ENCODE results near the gene AQP1. TPM values are rescaled to one million over a fixed set of nuclear protein-coding genes. Genes with fewer than 3 reads are reported as not detected.

The AQP1 gene
- total and polyA plus RNA-seq, 3 donors from 2014 or later: 15.2 to 55.8 (median 28.1) TPM

DNA sequence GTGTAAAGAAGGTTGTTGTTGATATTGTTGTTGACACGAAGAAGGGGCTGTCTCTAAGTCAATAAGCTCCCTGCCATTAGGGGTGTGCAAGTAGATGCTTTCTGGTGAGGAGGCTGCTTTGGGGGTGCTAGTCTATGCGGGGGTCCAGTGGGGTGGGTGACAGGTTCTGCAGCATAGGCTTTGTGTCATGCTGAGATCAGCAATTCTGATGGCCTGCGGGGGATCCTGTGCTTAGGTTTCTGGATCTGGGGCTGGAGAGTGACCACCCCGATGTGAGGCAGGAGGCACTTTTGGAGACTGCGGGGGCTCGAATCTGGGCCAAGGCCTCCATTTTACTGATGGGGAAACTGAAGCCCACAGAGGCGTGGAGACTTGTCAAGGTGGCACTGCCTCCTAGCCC, 5.1 kb downstream of the AQP1 start:
- no peak for TF ChIP-seq POLR2A (IDR thresholded peaks at IDR 0.05)
- TF ChIP-seq, protein P1, sequence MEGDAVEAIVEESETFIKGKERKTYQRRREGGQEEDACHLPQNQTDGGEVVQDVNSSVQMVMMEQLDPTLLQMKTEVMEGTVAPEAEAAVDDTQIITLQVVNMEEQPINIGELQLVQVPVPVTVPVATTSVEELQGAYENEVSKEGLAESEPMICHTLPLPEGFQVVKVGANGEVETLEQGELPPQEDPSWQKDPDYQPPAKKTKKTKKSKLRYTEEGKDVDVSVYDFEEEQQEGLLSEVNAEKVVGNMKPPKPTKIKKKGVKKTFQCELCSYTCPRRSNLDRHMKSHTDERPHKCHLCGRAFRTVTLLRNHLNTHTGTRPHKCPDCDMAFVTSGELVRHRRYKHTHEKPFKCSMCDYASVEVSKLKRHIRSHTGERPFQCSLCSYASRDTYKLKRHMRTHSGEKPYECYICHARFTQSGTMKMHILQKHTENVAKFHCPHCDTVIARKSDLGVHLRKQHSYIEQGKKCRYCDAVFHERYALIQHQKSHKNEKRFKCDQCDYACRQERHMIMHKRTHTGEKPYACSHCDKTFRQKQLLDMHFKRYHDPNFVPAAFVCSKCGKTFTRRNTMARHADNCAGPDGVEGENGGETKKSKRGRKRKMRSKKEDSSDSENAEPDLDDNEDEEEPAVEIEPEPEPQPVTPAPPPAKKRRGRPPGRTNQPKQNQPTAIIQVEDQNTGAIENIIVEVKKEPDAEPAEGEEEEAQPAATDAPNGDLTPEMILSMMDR (IDR thresholded peaks at IDR 0.05): no peak
- intact Hi-C loops (cut with DNase I; ENCODE audit: low total_unique reads): no loop called here
- no peak for DNase-seq
- WGBS, 2 donors: 87 to 92% methylated on average over 6 to 7 of the region's 7 CpGs
- no peak overlapping the region for H3K4me3 ChIP-seq
- H3K9me3 ChIP-seq: no peaks in the 10 kb centered on the region
- H3K27me3 ChIP-seq: no peaks in the 10 kb centered on the region
- peaks cover 4% of the 10 kb centered on the region for H3K4me1 ChIP-seq
- H3K36me3 ChIP-seq (ENCODE audit: low read depth, missing control alignments): no peaks in the 10 kb centered on the region
- no peak overlapping the region for H3K27ac ChIP-seq

DNA sequence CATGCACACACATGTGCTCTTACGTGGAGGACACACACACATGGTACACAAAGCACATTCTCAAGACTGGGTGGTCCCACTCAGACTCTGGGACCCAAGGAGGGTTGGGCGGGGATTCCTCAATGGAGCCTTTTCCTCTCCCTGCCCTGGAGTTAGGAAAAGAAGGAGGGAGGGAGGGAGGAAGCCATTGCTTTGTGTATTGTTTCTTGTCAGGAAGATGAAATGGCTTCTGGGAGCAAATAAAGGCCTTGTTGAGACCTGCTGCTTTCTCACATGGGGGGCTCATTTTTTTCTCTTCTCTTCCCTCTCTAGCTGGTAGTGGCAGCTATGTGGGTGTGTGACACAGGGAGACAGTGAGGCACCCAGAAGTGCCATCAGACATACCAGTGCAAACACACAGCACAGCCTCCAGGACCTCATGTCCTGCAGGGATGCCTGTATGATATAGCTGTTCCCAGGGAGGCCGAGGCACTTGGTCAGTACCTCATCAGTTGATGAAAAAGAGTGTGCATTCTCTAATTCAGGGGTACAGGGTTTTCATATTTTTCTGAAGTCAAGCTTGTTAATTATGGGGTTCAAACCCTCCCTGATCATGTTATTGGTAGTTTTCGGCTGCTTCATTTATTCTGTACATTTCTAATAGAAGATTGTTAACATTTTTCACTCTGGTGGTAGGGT, 5.7 kb downstream of the AQP1 start:
- H3K27me3 ChIP-seq: no peaks in the 10 kb centered on the region
- TF ChIP-seq, protein P1 (IDR thresholded peaks at IDR 0.05): no peak
- no peak for TF ChIP-seq POLR2A (IDR thresholded peaks at IDR 0.05)
- no peak overlapping the region for H3K4me3 ChIP-seq
- intact Hi-C loops (cut with DNase I; ENCODE audit: low total_unique reads): no loop called here
- peaks cover 4% of the 10 kb centered on the region for H3K4me1 ChIP-seq
- no peak for DNase-seq
- H3K9me3 ChIP-seq: no peaks in the 10 kb centered on the region
- H3K27ac ChIP-seq: no peak overlapping the region
- 97% methylated on average over 4 of the region's 4 CpGs for WGBS, 2 donors
- H3K36me3 ChIP-seq (ENCODE audit: low read depth, missing control alignments): no peaks in the 10 kb centered on the region

DNA sequence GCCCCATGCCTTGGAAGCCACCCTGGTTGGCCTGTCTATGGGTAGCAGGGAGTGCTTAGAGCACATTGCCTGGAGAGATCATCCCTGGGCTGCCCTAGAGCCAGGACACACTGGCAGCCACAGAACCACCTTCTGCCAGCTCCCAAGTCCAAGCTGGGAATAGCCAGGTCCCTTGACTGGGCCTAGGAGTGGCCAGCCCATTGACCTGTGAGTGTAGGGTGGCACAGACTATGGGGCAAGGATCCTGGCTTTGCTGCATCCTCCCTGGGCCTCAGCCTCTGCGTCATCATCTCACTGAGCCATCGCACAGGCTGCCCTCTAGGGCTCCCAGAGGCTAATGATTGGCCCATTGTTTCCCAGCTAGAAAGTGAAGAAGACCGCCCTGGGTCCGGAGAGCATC, 7.0 kb downstream of the AQP1 start:
- Histone ChIP-seq H3K9me3 (no peaks in the 10 kb centered on the region), H3K4me1 (peaks cover 4% of the 10 kb centered on the region), H3K36me3 (ENCODE audit: low read depth, missing control alignments) (no peaks in the 10 kb centered on the region), H3K27me3 (no peaks in the 10 kb centered on the region), H3K4me3 (no peak overlapping the region), H3K27ac (no peak overlapping the region)
- TF ChIP-seq POLR2A (IDR thresholded peaks at IDR 0.05): no peak
- TF ChIP-seq, protein P1 (IDR thresholded peaks at IDR 0.05): no peak
- 89% methylated on average over 4 of the region's 4 CpGs; no CpG with 5 or more reads in 1 of the 2 donors for WGBS, 2 donors
- intact Hi-C loops (cut with DNase I; ENCODE audit: low total_unique reads): no loop called here
- no peak for DNase-seq

DNA sequence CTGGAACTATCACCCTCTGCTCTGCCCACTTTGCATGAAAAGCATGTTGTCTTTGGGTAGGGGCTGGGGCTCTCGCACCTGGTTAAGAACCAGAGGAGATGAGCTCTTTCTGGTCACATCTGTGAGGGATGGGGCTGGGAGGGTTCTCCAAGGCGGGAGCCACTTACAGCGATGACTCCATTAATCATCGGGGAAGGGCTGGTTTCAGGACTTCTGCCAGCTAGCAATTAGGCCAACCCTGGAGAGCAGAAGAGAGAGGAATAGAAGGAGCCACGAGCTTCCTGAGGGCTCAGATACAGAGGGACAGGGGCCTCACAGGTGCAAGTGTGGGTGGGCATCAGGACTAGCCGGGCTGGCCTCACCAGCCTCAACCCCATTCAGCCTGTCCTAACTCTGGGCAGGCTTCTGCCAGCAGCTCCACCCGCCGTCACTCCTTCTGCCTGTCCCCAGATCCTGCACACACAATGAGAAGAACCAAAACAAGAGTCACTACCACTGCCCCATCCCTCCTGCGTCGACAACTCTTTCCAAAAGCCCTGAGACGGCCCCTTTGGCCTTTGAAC, 8.4 kb downstream of the AQP1 start:
- intact Hi-C loops (cut with DNase I; ENCODE audit: low total_unique reads): no loop called here
- TF ChIP-seq, protein P1 (IDR thresholded peaks at IDR 0.05): no peak
- TF ChIP-seq POLR2A (IDR thresholded peaks at IDR 0.05): no peak
- H3K36me3 ChIP-seq (ENCODE audit: low read depth, missing control alignments): no peaks in the 10 kb centered on the region
- no peaks in the 10 kb centered on the region for H3K9me3 ChIP-seq
- DNase-seq: no peak
- H3K4me3 ChIP-seq: no peak overlapping the region
- 83 to 92% methylated on average over 11 of the region's 11 CpGs for WGBS, 2 donors
- H3K4me1 ChIP-seq: peaks cover 2% of the 10 kb centered on the region
- no peaks in the 10 kb centered on the region for H3K27me3 ChIP-seq
- no peak overlapping the region for H3K27ac ChIP-seq

Measured in testis (tissue), 3 donors.